AG10803 (cell line): Measurements from ENCODE around the gene MTHFS.

Experiments used
- DNase-seq: peaks from one replicate; pipeline ENCODE4 v3.0.0; 2010; ENCODE audit warnings: low read depth
- H3K4me3 ChIP-seq: 2 replicates; pipeline ENCODE4 v1.5.1; 2011; ENCODE audit warnings: mild to moderate bottlenecking, low read length, control low read depth
- TF ChIP-seq, protein P1 (sequence below): conservative IDR thresholded peaks from 2 replicates; pipeline ENCODE4 v1.5.1; 2011; ENCODE audit warnings: mild to moderate bottlenecking, low read length, control low read depth, inconsistent platforms

Gene MTHFS

GRCh38 chr15:79846539-79846938, 50.3 kb downstream of the MTHFS start:
- no peak for DNase-seq
- TF ChIP-seq, protein P1, sequence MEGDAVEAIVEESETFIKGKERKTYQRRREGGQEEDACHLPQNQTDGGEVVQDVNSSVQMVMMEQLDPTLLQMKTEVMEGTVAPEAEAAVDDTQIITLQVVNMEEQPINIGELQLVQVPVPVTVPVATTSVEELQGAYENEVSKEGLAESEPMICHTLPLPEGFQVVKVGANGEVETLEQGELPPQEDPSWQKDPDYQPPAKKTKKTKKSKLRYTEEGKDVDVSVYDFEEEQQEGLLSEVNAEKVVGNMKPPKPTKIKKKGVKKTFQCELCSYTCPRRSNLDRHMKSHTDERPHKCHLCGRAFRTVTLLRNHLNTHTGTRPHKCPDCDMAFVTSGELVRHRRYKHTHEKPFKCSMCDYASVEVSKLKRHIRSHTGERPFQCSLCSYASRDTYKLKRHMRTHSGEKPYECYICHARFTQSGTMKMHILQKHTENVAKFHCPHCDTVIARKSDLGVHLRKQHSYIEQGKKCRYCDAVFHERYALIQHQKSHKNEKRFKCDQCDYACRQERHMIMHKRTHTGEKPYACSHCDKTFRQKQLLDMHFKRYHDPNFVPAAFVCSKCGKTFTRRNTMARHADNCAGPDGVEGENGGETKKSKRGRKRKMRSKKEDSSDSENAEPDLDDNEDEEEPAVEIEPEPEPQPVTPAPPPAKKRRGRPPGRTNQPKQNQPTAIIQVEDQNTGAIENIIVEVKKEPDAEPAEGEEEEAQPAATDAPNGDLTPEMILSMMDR, result no peak
- no peak overlapping the region for H3K4me3 ChIP-seq

DNA sequence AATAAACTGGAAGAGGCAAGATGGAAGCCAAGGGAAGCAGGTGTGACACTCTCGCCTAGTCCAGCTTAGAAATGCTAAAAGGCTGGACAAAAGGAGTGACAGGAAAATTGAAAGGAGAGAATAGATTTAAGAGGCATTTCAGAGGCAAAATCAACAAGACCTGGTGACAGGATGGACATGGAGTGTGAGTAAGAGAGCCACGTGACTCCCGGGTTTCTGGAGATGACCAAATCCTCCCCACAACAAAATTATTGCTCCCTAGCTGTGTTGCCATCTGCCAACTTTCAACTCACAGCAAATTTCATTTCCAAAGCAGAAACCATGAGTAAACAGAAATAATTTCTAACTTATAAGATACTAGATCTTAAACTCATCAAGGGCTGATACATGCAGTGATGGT, 52.6 kb downstream of the MTHFS start:
- no peak for DNase-seq
- TF ChIP-seq, protein P1, result no peak
- no peak overlapping the region for H3K4me3 ChIP-seq

DNA sequence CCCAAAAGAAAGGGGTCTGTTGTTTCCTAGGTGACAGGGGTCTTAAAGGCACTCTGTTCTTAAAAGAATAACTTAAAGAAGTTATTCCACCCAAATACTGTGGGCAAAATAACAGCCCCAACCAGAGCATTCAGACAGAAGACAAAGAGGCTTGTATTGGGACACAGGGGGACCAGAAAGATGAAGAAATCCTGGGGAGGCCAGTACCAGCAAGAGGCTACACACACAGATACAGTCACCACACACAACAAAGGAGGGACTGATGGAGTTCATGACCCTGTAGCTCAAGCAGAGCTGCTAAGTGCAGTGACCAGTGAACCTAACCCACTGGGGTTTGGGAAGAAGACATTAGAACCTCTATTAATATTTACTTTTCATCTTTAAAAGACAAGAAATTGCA, 59.0 kb downstream of the MTHFS start:
- TF ChIP-seq, protein P1, result no peak
- H3K4me3 ChIP-seq, result no peak overlapping the region
- no peak for DNase-seq

DNA sequence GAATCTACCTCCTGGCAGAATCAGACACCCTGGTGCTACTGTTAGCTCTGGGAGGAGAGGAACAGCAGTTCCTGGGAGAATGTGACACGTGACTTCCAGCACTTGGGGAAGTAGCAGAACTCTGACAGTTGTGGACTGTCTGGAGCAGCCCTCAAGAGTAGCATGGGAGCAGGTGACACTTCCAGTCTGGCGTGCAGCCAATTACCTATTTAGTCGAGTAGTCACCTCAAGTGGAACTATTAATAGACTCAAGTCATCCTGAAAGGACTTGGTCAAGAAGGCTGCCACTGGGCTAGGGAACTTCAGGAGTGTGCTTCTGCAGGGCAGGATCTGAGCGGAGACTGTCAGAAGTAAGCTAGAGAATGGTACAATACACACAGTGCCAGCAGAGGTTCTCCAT, 62.3 kb downstream of the MTHFS start:
- no peak overlapping the region for H3K4me3 ChIP-seq
- TF ChIP-seq, protein P1, result no peak
- no peak for DNase-seq

DNA sequence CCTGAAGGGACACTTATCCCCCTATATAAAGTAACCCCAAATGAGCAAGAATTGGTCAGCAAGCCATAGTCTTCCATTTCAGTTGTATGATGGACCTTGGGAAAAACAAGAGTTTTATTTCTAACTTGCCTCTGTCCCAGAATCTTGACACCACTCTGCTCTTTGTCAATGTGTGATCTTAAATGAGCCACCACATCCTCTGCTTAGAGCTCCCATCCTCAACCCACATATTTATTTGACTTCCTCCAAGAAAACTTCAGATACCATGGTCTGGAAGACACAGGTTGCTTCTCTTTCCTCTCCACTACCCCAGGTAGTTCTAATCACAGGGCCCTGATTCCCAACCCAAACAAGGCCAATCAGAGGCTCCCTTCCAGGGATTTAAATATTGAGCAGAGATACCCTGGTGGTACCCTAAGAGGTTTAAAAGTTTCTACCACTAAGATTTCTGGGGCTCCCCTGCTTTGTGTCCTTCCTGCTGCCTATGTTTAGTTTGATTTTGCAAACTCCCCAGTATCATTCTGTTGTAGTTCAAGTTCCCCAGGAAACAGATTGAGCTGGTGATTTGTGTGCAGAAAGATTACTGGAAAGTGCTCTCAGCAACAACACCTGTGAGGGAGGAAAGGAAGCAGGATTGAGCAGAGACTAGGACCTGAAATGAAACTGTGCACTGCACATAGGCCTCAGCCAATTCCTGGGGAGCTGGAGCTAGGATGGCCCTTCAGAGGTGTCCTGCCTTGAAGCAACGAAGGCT, 64.3 kb downstream of the MTHFS start:
- DNase-seq, result no peak
- TF ChIP-seq, protein P1, result no peak
- H3K4me3 ChIP-seq, result no peak overlapping the region

DNA sequence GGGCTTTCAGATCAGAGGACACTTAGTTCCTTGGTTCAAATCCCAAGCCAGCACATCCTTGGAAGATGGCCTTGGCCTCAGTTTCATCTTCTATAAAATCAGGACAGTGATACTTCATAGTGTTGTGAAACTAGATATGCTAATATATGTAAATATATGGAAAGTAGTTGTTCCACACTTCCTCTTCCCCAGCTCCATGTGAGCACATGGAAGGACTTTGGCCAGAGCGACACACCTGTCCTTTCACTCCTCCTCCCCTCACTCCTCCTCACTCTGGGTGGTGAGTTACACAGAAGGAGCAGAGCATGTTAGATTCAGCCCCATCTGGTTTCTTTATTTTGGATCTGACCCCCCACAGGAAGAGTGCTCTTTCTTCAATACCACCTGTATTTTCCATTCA, 65.2 kb downstream of the MTHFS start:
- no peak for DNase-seq
- TF ChIP-seq, protein P1, result no peak
- H3K4me3 ChIP-seq, result no peak overlapping the region

- no peak for DNase-seq
Measured at GRCh38 chr15:79829950-79830349, 66.9 kb downstream of the MTHFS start.

More at GRCh38 chr15:79829950-79830349, 66.9 kb downstream of the MTHFS start:
- TF ChIP-seq, protein P1, result no peak
- H3K4me3 ChIP-seq, result no peak overlapping the region
